IPS-NIHi7 (cell line): Measurements from ENCODE around the gene CCDC142.
"Not testable (repeated sequence)": the region's sequence is repeated elsewhere in the genome, so short reads cannot be mapped to it uniquely, and the experiment has no call there.

Source experiments
- DNase-seq: peaks from one replicate; pipeline ENCODE4 v3.0.0; 2012; ENCODE audit warnings: mixed read lengths; ENCODE audit errors: extremely low spot score

The CCDC142 gene

GRCh38 chr2:74442483-74443297 lies 40.1 kb downstream of the CCDC142 start:
- not testable (repeated sequence) for DNase-seq

- peak; percentile 84 for DNase-seq
Measured at GRCh38 chr2:74441690-74442482, 40.9 kb downstream of the CCDC142 start, which contains the start of gene RTKN. RTKN (minus strand) TSS chr2:74441937; CDS start chr2:74441816, 121 bp downstream.

- no peak for DNase-seq
Measured at GRCh38 chr2:74441170-74441689, 41.6 kb downstream of the CCDC142 start.

GRCh38 chr2:74440378-74441169 lies 42.2 kb downstream of the CCDC142 start:
- peak; percentile 96 for DNase-seq

GRCh38 chr2:74439803-74440377 lies 42.9 kb downstream of the CCDC142 start:
- no peak for DNase-seq

GRCh38 chr2:74439373-74439772 lies 43.4 kb downstream of the CCDC142 start:
- DNase-seq: no peak

GRCh38 chr2:74438248-74438647 lies 44.5 kb downstream of the CCDC142 start:
- DNase-seq: no peak

- peak; percentile 61 for DNase-seq
Measured at GRCh38 chr2:74436848-74437695, 45.7 kb downstream of the CCDC142 start.

GRCh38 chr2:74436111-74436805 lies 46.5 kb downstream of the CCDC142 start:
- no peak for DNase-seq

GRCh38 chr2:74430502-74430901 lies 52.3 kb downstream of the CCDC142 start:
- DNase-seq: no peak

GRCh38 chr2:74429487-74430451 lies 53.0 kb downstream of the CCDC142 start:
- no peak for DNase-seq

- no peak for DNase-seq
Measured at GRCh38 chr2:74428675-74429074, 54.1 kb downstream of the CCDC142 start.

GRCh38 chr2:74427551-74427950 lies 55.2 kb downstream of the CCDC142 start:
- DNase-seq: no peak

GRCh38 chr2:74426181-74426758 lies 56.5 kb downstream of the CCDC142 start:
- no peak for DNase-seq

GRCh38 chr2:74425523-74425922 lies 57.3 kb downstream of the CCDC142 start:
- no peak for DNase-seq

GRCh38 chr2:74424995-74425406 lies 57.8 kb downstream of the CCDC142 start:
- no peak for DNase-seq

GRCh38 chr2:74424139-74424992 lies 58.4 kb downstream of the CCDC142 start:
- no peak for DNase-seq
